Suprapubic skin (tissue), 4 donors: ENCODE results near the gene FANCE. TPM values are rescaled to one million over a fixed set of nuclear protein-coding genes. Genes with fewer than 3 reads are reported as not detected.
"Not testable (repeated sequence)": the region's sequence is repeated elsewhere in the genome, so short reads cannot be mapped to it uniquely, and the experiment has no call there.

Experiments
- DNase-seq, 2 donors: peaks; one replicate each; pipeline ENCODE4 v3.0.0-alpha.2; 2019; ENCODE audit warnings: low spot score in 2 of 2
- H3K27ac ChIP-seq: fragments of 200-600 bp; sonication (generic); one replicate; pipeline ENCODE4 v1.5.1; 2019
- H3K27me3 ChIP-seq: fragments of 200-600 bp; sonication (generic); one replicate; pipeline ENCODE4 v1.5.1; 2019
- H3K36me3 ChIP-seq: fragments of 200-600 bp; sonication (generic); one replicate; pipeline ENCODE4 v1.5.1; 2019
- H3K4me1 ChIP-seq: fragments of 200-600 bp; sonication (generic); one replicate; pipeline ENCODE4 v1.5.1; 2019
- H3K4me3 ChIP-seq: fragments of 200-600 bp; sonication (generic); one replicate; pipeline ENCODE4 v1.5.1; 2019; ENCODE audit warnings: mild to moderate bottlenecking
- H3K9me3 ChIP-seq: fragments of 200-600 bp; sonication (generic); one replicate; pipeline ENCODE4 v1.5.1; 2019
- EP300 ChIP-seq: sonication (generic); formaldehyde crosslinking; IDR thresholded peaks from one replicate; pipeline ENCODE4 v1.6.1; 2017; ENCODE audit warnings: antibody characterized with exemption
- POLR2A ChIP-seq, 2 donors: fragments of 450-650 bp; IDR thresholded peaks; one replicate each; pipeline ENCODE4 v1.6.1; 2017; ENCODE audit warnings: antibody characterized with exemption in 2 of 2, mild to moderate bottlenecking in 2 of 2, moderate library complexity in 2 of 2
- POLR2AphosphoS5 ChIP-seq, 3 donors: sonication (generic); formaldehyde crosslinking; IDR thresholded peaks; one replicate each; pipeline ENCODE4 v1.6.1; 2017; ENCODE audit warnings: antibody characterized with exemption in 3 of 3
- WGBS: methylation state at CpG from one replicate; pipeline ENCODE4 v1.1.5; 2018; 5-methylcytosine and 5-hydroxymethylcytosine counted together
- total RNA-seq, 4 donors: library from RNA; depleted of rRNA; stranded (reverse); fragments of >200 nt; gene quantifications; one replicate each; pipeline ENCODE4 v1.1.0, GENCODE V29; 2016
- TF ChIP-seq, protein P1 (sequence below), 2 donors: fragments of 200-600 bp in 1 of 2; fragments of 450-650 bp in 1 of 2; sonication (generic) in 1 of 2; IDR thresholded peaks; one replicate each; pipeline ENCODE4 v1.5.1; 2016 to 2019; ENCODE audit warnings: antibody characterized with exemption in 2 of 2, mild to moderate bottlenecking in 1 of 2, moderate library complexity in 1 of 2

Gene FANCE
- total RNA-seq, 4 donors from 2014 or later: 20.6 to 25.6 (median 21.6) TPM

DNA sequence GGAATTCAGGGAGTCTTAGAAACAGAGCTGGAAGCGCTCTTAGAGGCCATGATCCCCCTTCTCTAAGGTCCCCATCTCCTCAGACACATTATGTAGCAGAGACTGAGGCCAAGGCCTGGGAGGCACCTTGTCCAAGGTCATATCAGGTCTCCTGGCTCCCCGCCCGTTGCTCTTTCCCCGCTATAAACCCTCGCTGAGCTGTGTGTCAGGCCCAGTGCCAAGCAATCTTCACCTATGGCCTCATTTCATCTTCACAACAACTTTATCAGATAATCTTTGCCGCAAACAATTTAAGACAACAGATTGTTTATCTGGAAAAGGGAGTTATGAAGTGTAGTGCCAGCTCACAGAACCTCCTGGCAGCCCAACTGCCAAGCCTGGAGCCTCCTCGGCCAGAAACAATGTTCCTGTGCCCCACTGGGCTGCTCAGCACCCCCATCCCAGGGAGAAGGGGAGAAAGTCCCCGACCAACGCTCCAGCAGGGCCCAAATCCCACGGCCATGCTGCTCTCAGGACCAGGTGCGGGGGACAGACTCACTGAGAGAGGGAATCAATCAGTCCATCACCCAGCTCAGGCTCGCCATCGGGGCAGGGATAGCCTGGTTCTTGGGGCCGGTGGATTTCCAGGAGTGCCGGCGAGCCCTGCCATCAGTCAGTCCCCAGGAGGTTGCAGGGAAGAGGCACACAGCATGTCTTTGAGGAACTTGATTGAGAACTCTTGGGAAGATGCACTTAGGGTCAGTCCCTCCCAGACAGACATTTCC, 16.9 kb upstream of the FANCE start:
- H3K4me3 ChIP-seq: no peak overlapping the region
- H3K27me3 ChIP-seq: no peaks in the 10 kb centered on the region
- peaks cover 2% of the 10 kb centered on the region for H3K4me1 ChIP-seq
- no peak for DNase-seq
- no peaks in the 10 kb centered on the region for H3K36me3 ChIP-seq
- H3K27ac ChIP-seq: no peak overlapping the region
- H3K9me3 ChIP-seq: no peaks in the 10 kb centered on the region
- TF ChIP-seq POLR2AphosphoS5 (IDR thresholded peaks at IDR 0.05) (no peak), POLR2A (IDR thresholded peaks at IDR 0.05) (no peak), EP300 (no peak)
- TF ChIP-seq, protein P1, sequence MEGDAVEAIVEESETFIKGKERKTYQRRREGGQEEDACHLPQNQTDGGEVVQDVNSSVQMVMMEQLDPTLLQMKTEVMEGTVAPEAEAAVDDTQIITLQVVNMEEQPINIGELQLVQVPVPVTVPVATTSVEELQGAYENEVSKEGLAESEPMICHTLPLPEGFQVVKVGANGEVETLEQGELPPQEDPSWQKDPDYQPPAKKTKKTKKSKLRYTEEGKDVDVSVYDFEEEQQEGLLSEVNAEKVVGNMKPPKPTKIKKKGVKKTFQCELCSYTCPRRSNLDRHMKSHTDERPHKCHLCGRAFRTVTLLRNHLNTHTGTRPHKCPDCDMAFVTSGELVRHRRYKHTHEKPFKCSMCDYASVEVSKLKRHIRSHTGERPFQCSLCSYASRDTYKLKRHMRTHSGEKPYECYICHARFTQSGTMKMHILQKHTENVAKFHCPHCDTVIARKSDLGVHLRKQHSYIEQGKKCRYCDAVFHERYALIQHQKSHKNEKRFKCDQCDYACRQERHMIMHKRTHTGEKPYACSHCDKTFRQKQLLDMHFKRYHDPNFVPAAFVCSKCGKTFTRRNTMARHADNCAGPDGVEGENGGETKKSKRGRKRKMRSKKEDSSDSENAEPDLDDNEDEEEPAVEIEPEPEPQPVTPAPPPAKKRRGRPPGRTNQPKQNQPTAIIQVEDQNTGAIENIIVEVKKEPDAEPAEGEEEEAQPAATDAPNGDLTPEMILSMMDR (IDR thresholded peaks at IDR 0.05): no peak
- WGBS: 69% methylated on average over 9 of the region's 16 CpGs

DNA sequence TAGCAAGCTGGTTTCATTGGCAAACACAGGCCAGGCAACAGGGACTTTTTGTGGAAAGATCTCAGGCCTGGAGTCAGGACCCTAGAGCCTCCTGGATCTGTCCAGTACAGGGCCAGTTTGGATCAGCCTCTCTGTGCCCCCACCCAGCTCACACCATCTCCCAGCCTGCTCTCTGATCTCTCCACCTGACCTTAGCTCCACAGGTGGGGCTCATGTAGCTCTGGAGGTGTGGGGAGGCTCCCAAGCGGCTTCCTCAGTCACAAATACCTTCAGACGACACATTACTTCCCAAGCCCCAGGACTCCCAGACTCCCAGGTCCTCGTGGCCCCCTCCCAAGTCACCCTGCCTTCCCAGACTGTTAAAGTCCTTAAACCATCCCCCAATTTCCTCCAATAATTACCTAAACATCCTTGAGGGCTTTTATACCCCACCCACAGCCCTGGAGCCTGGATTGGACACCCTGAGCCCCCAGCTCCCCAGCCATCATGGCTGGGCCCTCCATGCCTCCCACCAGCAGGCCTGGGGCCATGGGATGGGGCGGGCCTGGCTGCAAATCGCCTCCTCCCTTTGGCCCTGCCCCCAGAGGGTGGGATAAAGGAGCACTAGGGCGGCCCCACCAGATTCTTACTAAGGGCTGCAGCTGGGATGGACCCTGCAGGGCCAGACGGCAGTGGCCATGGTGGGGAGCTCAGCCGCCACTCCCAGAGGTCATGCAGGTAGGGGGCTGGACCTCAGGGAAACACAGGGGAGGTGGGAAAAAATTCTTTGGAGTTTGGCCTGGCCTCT, 15.9 kb upstream of the FANCE start:
- Histone ChIP-seq H3K4me1 (peaks cover 2% of the 10 kb centered on the region), H3K36me3 (no peaks in the 10 kb centered on the region), H3K9me3 (no peaks in the 10 kb centered on the region), H3K27me3 (no peaks in the 10 kb centered on the region), H3K27ac (no peak overlapping the region), H3K4me3 (no peak overlapping the region)
- no peak for TF ChIP-seq EP300
- TF ChIP-seq, protein P1 (IDR thresholded peaks at IDR 0.05): no peak
- TF ChIP-seq POLR2A (IDR thresholded peaks at IDR 0.05): no peak
- TF ChIP-seq POLR2AphosphoS5 (IDR thresholded peaks at IDR 0.05): no peak
- DNase-seq: no peak
- 90% methylated on average over 7 of the region's 8 CpGs for WGBS

DNA sequence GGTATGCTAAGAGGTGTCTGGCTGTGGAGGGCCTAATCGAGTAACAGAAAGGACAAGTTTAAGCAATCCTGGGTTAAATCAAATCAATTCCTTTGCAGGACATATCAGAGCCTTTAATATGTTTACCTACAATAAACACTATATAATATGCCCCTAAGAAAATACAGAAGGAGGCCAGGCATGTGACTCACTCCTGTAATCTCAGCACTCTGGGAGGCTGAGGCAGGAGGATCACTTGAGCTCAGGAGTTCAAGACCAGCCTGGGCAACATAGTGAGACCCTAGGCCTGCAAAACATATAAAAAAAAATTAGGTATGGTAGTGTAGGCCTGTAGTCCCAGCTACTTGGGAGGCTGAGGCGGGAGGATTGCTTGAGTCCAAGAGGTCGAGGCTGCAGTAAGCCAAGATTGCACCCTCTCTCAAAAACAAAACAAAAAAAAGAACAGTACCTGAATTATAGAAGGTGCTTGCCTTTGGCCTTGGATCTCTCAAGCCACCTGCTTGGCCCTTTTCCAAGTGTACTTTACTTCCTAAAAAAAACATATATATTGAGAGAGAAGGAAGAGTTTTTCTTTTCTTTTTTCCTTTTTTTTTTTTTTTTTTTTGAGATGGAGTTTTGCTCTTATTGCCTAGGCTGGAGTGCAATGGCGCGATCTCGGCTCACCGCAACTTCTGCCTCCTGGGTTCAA, 13.6 kb upstream of the FANCE start:
- H3K4me3 ChIP-seq, H3K36me3 ChIP-seq, H3K27me3 ChIP-seq, DNase-seq, H3K27ac ChIP-seq, H3K9me3 ChIP-seq, H3K4me1 ChIP-seq: not testable (repeated sequence)
- 93% methylated on average over 7 of the region's 7 CpGs for WGBS

DNA sequence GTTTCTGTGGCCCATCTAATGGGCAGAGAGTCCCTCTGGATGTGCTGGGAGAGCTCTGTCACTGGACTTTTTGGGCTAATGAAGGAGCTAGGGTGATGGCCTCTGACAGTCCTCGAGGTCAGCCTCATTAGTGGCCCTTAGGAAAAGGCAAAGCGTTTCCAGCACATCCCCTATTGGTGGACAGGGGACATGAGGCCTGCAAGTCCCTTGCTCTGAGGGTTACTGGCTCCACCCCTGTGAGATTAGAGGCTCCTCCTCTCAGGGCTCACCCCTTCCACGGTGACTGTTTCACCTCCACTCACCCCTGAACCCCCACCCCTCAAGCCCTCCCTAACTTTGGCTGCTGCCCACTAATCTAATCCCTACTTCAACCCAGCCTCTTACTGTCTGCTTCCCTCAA, 12.8 kb upstream of the FANCE start:
- Histone ChIP-seq H3K27ac (no peak overlapping the region), H3K4me3 (no peak overlapping the region), H3K9me3 (no peaks in the 10 kb centered on the region), H3K36me3 (no peaks in the 10 kb centered on the region), H3K27me3 (no peaks in the 10 kb centered on the region), H3K4me1 (peaks cover 2% of the 10 kb centered on the region)
- DNase-seq: no peak
- 63% methylated on average over 3 of the region's 3 CpGs for WGBS
- no peak for TF ChIP-seq POLR2AphosphoS5 (IDR thresholded peaks at IDR 0.05)
- TF ChIP-seq, protein P1 (IDR thresholded peaks at IDR 0.05): no peak
- no peak for TF ChIP-seq EP300
- no peak for TF ChIP-seq POLR2A (IDR thresholded peaks at IDR 0.05)

DNA sequence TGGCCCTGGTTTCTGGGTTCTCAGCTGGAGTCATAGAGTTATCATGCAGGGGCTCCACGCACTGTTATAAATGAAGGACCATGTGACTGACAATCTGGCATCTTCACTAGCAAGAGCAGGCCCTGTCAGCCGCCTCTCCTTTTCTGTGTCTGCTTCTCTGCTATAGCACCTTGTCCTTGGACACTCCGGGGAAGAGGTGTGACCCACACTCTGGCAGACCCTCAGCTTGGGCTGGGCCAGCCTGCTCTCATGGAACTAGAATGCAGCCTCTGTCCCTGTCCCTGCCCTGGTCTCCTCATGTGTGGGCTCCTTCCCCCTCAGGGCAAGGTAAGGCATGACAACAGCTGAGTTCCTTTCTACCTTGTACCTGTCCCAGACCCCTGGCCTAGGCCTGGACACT, 10.9 kb upstream of the FANCE start:
- H3K36me3 ChIP-seq: no peaks in the 10 kb centered on the region
- H3K27ac ChIP-seq: no peak overlapping the region
- no peak for TF ChIP-seq POLR2A (IDR thresholded peaks at IDR 0.05)
- TF ChIP-seq EP300: no peak
- TF ChIP-seq, protein P1 (IDR thresholded peaks at IDR 0.05): no peak
- TF ChIP-seq POLR2AphosphoS5 (IDR thresholded peaks at IDR 0.05): no peak
- H3K9me3 ChIP-seq: no peaks in the 10 kb centered on the region
- no peak for DNase-seq
- WGBS: 93% methylated on average over 3 of the region's 3 CpGs
- no peaks in the 10 kb centered on the region for H3K27me3 ChIP-seq
- H3K4me1 ChIP-seq: no peaks in the 10 kb centered on the region
- H3K4me3 ChIP-seq: no peak overlapping the region
